A549 (cell line): ENCODE measurements around the gene SH3RF3. TPM values are rescaled to one million over a fixed set of nuclear protein-coding genes. Genes with fewer than 3 reads are reported as not detected.

ENCODE experiments used
- ATAC-seq, 2 experiments: fragments of 200-7000 bp in 1 of 2; fragments of >200 bp in 1 of 2; cut with Nextera tagmentation in 1 of 2; cut with Tn5 transposase in 1 of 2; 3 replicates each; pipeline versions ENCODE4 v1.8.0 to v1.9.1; 2018 to 2020; ENCODE audit warnings: mild to moderate bottlenecking in 1 of 2, moderate library complexity in 1 of 2
- CTCF ChIA-PET: fragments of 300-600 bp; sonication (Branson Sonifier 250); formaldehyde crosslinking; extraction: SDS; loops from one replicate; lab custom pipeline; 2021; ENCODE audit warnings: antibody characterized with exemption, inconsistent platforms; lab: Yijun Ruan, JAX
- POLR2A ChIA-PET: fragments of 350-600 bp; formaldehyde crosslinking; extraction: SDS; loops from one replicate; lab custom pipeline; 2021; ENCODE audit warnings: antibody characterized with exemption, inconsistent platforms; lab: Yijun Ruan, JAX
- DNase-seq, 2 experiments: peaks; one replicate each; pipeline versions ENCODE4 v3.0.0 to v3.0.0-alpha.2; 2011 to 2016; ENCODE audit warnings: low read depth in 1 of 2, low spot score in 1 of 2
- FAIRE-seq: peaks from 2 replicates; lab custom pipeline; 2011; peaks lifted over from hg19 to GRCh38; lab: Jason Lieb, UNC
- H3K27ac ChIP-seq, 2 experiments: fragments of >200 bp; sonication (Bioruptor Twin); formaldehyde crosslinking; 3 replicates each; pipeline ENCODE4 v1.5.1; 2016 to 2017
- H3K4me1 ChIP-seq: fragments of >200 bp; sonication (Bioruptor Twin); formaldehyde crosslinking; 3 replicates; pipeline ENCODE4 v1.6.1; 2016
- H3K4me2 ChIP-seq: fragments of >200 bp; sonication (Bioruptor Twin); formaldehyde crosslinking; 3 replicates; pipeline ENCODE4 v1.6.1; 2016
- H3K4me3 ChIP-seq: fragments of >200 bp; sonication (Bioruptor Twin); formaldehyde crosslinking; 3 replicates; pipeline ENCODE4 v1.5.1; 2016
- H3K9me3 ChIP-seq: fragments of >200 bp; sonication (Bioruptor Twin); formaldehyde crosslinking; 3 replicates; pipeline ENCODE4 v1.6.1; 2016
- CEBPB ChIP-seq, 2 experiments: fragments of >200 bp in 1 of 2; sonication (Bioruptor Twin) in 1 of 2; formaldehyde crosslinking in 1 of 2; IDR thresholded peaks; 2 replicates each; pipeline ENCODE4 v1.6.1; 2012 to 2016
- CHD4 ChIP-seq: fragments of 200-600 bp; sonication (generic); IDR thresholded peaks from 2 replicates; pipeline ENCODE4 v1.6.1; 2016; ENCODE audit warnings: antibody characterized with exemption, mild to moderate bottlenecking, borderline replicate concordance
- E2F6 ChIP-seq: IDR thresholded peaks from 2 replicates; pipeline ENCODE4 v1.6.1; 2012; ENCODE audit warnings: low read depth, borderline replicate concordance
- EHF ChIP-seq: fragments of 250-450 bp; sonication (Bioruptor Pico); IDR thresholded peaks from 2 replicates; pipeline ENCODE4 v1.5.0; 2020; ENCODE audit warnings: mild to moderate bottlenecking
- EHMT2 ChIP-seq: fragments of 200-600 bp; sonication (generic); IDR thresholded peaks from 2 replicates; pipeline ENCODE4 v1.6.1; 2016; ENCODE audit warnings: antibody characterized with exemption, low read depth, mild to moderate bottlenecking, moderate library complexity
- FOSB ChIP-seq: fragments of 250-450 bp; sonication (Bioruptor Pico); IDR thresholded peaks from 2 replicates; pipeline ENCODE4 v1.5.0; 2020; ENCODE audit warnings: mild to moderate bottlenecking, moderate library complexity
- FOSL2 ChIP-seq, 2 experiments: fragments of 450-650 bp in 1 of 2; fragments of >200 bp in 1 of 2; sonication (Bioruptor Twin) in 1 of 2; formaldehyde crosslinking; IDR thresholded peaks; 2 replicates each; pipeline versions ENCODE4 v1.5.0 to v1.6.1; 2016 to 2020; ENCODE audit warnings: mild to moderate bottlenecking in 1 of 2, moderate library complexity in 1 of 2
- FOXS1 ChIP-seq: fragments of 250-450 bp; sonication (Bioruptor Pico); IDR thresholded peaks from 2 replicates; pipeline ENCODE4 v1.5.0; 2020; ENCODE audit warnings: mild to moderate bottlenecking, moderate library complexity
- HMGXB4 ChIP-seq: fragments of 250-450 bp; sonication (Bioruptor Pico); IDR thresholded peaks from 2 replicates; pipeline ENCODE4 v1.5.0; 2021; ENCODE audit warnings: mild to moderate bottlenecking, moderate library complexity, borderline replicate concordance
- KDM5A ChIP-seq: fragments of 200-600 bp; sonication (generic); IDR thresholded peaks from 2 replicates; pipeline ENCODE4 v1.6.1; 2016; ENCODE audit warnings: antibody characterized with exemption, mild to moderate bottlenecking
- MAFK ChIP-seq: fragments of 450-650 bp; IDR thresholded peaks from 2 replicates; pipeline ENCODE4 v1.6.1; 2014; ENCODE audit not compliant: partially characterized antibody
- MAZ ChIP-seq: fragments of 150-350 bp; IDR thresholded peaks from 2 replicates; pipeline ENCODE4 v1.6.1; 2014; ENCODE audit warnings: antibody characterized with exemption, low read depth, low read length, borderline replicate concordance
- MYC ChIP-seq: IDR thresholded peaks from 2 replicates; pipeline ENCODE4 v1.6.1; 2012; ENCODE audit warnings: mild to moderate bottlenecking, inconsistent platforms, low read length, improper control_type of control experiment, borderline replicate concordance
- NPAS2 ChIP-seq: fragments of 250-450 bp; sonication (Bioruptor Pico); IDR thresholded peaks from 2 replicates; pipeline ENCODE4 v1.8.0; 2022; ENCODE audit warnings: mild to moderate bottlenecking, moderate library complexity, borderline replicate concordance
- PHF8 ChIP-seq: fragments of 200-600 bp; sonication (generic); IDR thresholded peaks from 2 replicates; pipeline ENCODE4 v1.6.1; 2016; ENCODE audit warnings: low read depth, mild to moderate bottlenecking, antibody characterized with exemption, moderate library complexity, borderline replicate concordance
- RAD21 ChIP-seq, 2 experiments: fragments of >200 bp in 1 of 2; sonication (Bioruptor Twin) in 1 of 2; formaldehyde crosslinking in 1 of 2; IDR thresholded peaks in 1 of 2; conservative IDR thresholded peaks in 1 of 2; 2 replicates in 1 of 2; 3 replicates in 1 of 2; pipeline ENCODE4 v1.6.1; 2012 to 2018; ENCODE audit warnings: inconsistent platforms in 1 of 2
- RARB ChIP-seq: fragments of 250-450 bp; sonication (Bioruptor Pico); IDR thresholded peaks from 2 replicates; pipeline ENCODE4 v1.8.0; 2021; ENCODE audit warnings: mild to moderate bottlenecking, moderate library complexity
- REST ChIP-seq: fragments of 200-600 bp; sonication (generic); IDR thresholded peaks from 2 replicates; pipeline ENCODE4 v1.6.1; 2016; ENCODE audit warnings: antibody characterized with exemption, mild to moderate bottlenecking, moderate library complexity
- TP53 ChIP-seq: fragments of 250-450 bp; sonication (Bioruptor Pico); IDR thresholded peaks from 2 replicates; pipeline ENCODE4 v1.5.0; 2021; ENCODE audit warnings: mild to moderate bottlenecking, moderate library complexity
- ZC3H11A ChIP-seq: fragments of 450-650 bp; IDR thresholded peaks from 2 replicates; pipeline ENCODE4 v1.6.1; 2014; ENCODE audit warnings: antibody characterized with exemption, mild to moderate bottlenecking
- ZNF302 ChIP-seq: fragments of 250-450 bp; sonication (Bioruptor Pico); IDR thresholded peaks from 2 replicates; pipeline ENCODE4 v1.9.0; 2021; ENCODE audit warnings: inconsistent platforms, mild to moderate bottlenecking, moderate library complexity
- ZSCAN20 ChIP-seq: fragments of 250-450 bp; sonication (Bioruptor Pico); IDR thresholded peaks from 2 replicates; pipeline ENCODE4 v1.8.0; 2022; ENCODE audit warnings: mild to moderate bottlenecking, moderate library complexity
- WGBS: methylation state at CpG from one replicate; pipeline ENCODE4 v1.1.6; 2017; ENCODE audit errors: missing lambda C conversion rate; 5-methylcytosine and 5-hydroxymethylcytosine counted together
- polyA plus RNA-seq, 4 experiments: library from polyadenylated mRNA; depleted of rRNA in 3 of 4; stranded (reverse); fragments of >200 nt; fragmentation: RNase III in 1 of 4; extraction: RNeasy Plus Mini Kit Qiagen cat#74134 plus additional on column Dnase treatment in 1 of 4; gene quantifications; 2 replicates in 3 of 4; 3 replicates in 1 of 4; pipeline ENCODE4 v1.2.3, GENCODE V29; 2011 to 2017

SH3RF3 gene
- polyA plus RNA-seq, 2 of the 4 experiments (the other 2 are of a cell fraction): 0.04 to 0.21 TPM

GRCh38 chr2:109234355-109234754 is 105.3 kb downstream of the SH3RF3 start (continued):
- no peak for TF ChIP-seq RAD21 (conservative IDR thresholded peaks at IDR 0.05 in 1 of 2, IDR thresholded peaks at IDR 0.05 in 1 of 2)
- TF ChIP-seq, all 56 proteins: peak for 0

GRCh38 chr2:109236147-109236546 is 107.1 kb downstream of the SH3RF3 start:
- ChIA-PET CTCF (interaction anchor here (1.0 to 1.5 kb wide), 2 partner anchors 10 to 11 kb away, joined by 3 read pairs; no protein-coding TSS in a partner anchor), POLR2A (no interaction called here)
- no peak overlapping the region for H3K4me2 ChIP-seq
- H3K4me3 ChIP-seq: no peak overlapping the region
- no peak for TF ChIP-seq FOSL2 (IDR thresholded peaks at IDR 0.05)
- no peak for TF ChIP-seq FOSL2 (CRISPR knock-in tag; IDR thresholded peaks at IDR 0.05)
- no peak for TF ChIP-seq REST
- TF ChIP-seq MAZ: no peak
- no peaks in the 10 kb centered on the region for H3K9me3 ChIP-seq
- H3K27ac ChIP-seq: no peak overlapping the region
- no peak for FAIRE-seq
- no peak for DNase-seq
- H3K4me1 ChIP-seq: 0 out of 3 replicates have a peak, but pooled peaks cover 3% of the 10 kb centered on the region
- no peak for ATAC-seq
- WGBS: 33% methylated on average over 4 of the region's 4 CpGs

- 79% methylated on average over 2 of the region's 2 CpGs for WGBS
- H3K9me3 ChIP-seq: no peaks in the 10 kb centered on the region
- no peak overlapping the region for H3K4me3 ChIP-seq
- no peak for FAIRE-seq
- ChIA-PET CTCF (interaction anchor here (1.5 kb wide), 1 partner anchor 12 kb away, joined by 3 read pairs; no protein-coding TSS in a partner anchor), POLR2A (no interaction called here)
- no peak for ATAC-seq
- 0 out of 3 replicates have a peak, but pooled peaks cover 3% of the 10 kb centered on the region for H3K4me1 ChIP-seq
- H3K27ac ChIP-seq: no peak overlapping the region
- TF ChIP-seq ZNF302 (CRISPR knock-in tag): no peak
- TF ChIP-seq CHD4: no peak
- TF ChIP-seq CEBPB (IDR thresholded peaks at IDR 0.05): no peak
- no peak for TF ChIP-seq PHF8
- no peak for TF ChIP-seq EHMT2
- TF ChIP-seq ZC3H11A: no peak
- no peak for TF ChIP-seq TP53 (CRISPR knock-in tag)
- TF ChIP-seq FOXS1: no peak
- no peak for TF ChIP-seq KDM5A
- TF ChIP-seq MAZ: no peak
- no peak for TF ChIP-seq MAFK
- no peak for TF ChIP-seq E2F6
- no peak for TF ChIP-seq MYC
- no peak for TF ChIP-seq EHF
- no peak for TF ChIP-seq FOSB
- no peak for TF ChIP-seq NPAS2 (CRISPR knock-in tag)
- no peak for TF ChIP-seq RARB (CRISPR knock-in tag)
- TF ChIP-seq ZSCAN20 (CRISPR knock-in tag): no peak
- no peak for TF ChIP-seq HMGXB4 (CRISPR knock-in tag)
- TF ChIP-seq, all 56 proteins: peak for 0
- DNase-seq: no peak
- H3K4me2 ChIP-seq: no peak overlapping the region
These were observed 108.8 kb downstream of the SH3RF3 start for GRCh38 chr2:109237792-109238191.
